ENCODE measurements around the gene SRPK2.

SRPK2 gene

GRCh38 chr7:105227391-105227790, 161.3 kb downstream of the SRPK2 start:
- no peak overlapping the region for H2BK12ac ChIP-seq (ENCODE audit: low read length)
- no peak overlapping the region for H2BK15ac ChIP-seq (ENCODE audit: low read length)
- H3K4me2 ChIP-seq (ENCODE audit: insufficient read depth, low read length, poor library complexity, severe bottlenecking): no peak overlapping the region
- H3K27ac ChIP-seq (replicated peaks; ENCODE audit: low read length): no peak overlapping the region
- H2BK120ac ChIP-seq (ENCODE audit: low read depth, low read length): no peak overlapping the region
- H4K8ac ChIP-seq (ENCODE audit: low read depth, low read length): no peak overlapping the region
- H3K36me3 ChIP-seq (replicated peaks in 1 of 2; ENCODE audit: control insufficient read depth in 2 of 2, insufficient read depth in 2 of 2, low read length in 2 of 2): peaks cover 0 to 2% of the 10 kb centered on the region in 2 donors
- H3K4ac ChIP-seq (ENCODE audit: low read length): no peak overlapping the region
- no peak overlapping the region for H2BK5ac ChIP-seq (ENCODE audit: low read length)
- H3K23ac ChIP-seq (ENCODE audit: low read depth, low read length, poor library complexity): no peak overlapping the region
- no CpG with 5 or more reads among the region's 2 CpGs for WGBS, 2 donors (ENCODE audit: extremely low coverage in 2 of 2, insufficient read length in 2 of 2, insufficient replicate concordance in 1 of 2)
- peaks cover 7% of the 10 kb centered on the region in 2 donors for H3K4me1 ChIP-seq (ENCODE audit: control insufficient read depth in 2 of 2, insufficient read depth in 1 of 2, low read depth in 1 of 2, low read length in 2 of 2)
- H3K18ac ChIP-seq (ENCODE audit: low read length): no peak overlapping the region
- H3K4me3 ChIP-seq (ENCODE audit: low read length in 2 of 2): no peak overlapping the region
- H3K9me3 ChIP-seq (replicated peaks in 1 of 2; ENCODE audit: control insufficient read depth in 2 of 2, insufficient read depth in 1 of 2, low read depth in 1 of 2, low read length in 2 of 2): peaks cover 0 to 8% of the 10 kb centered on the region in 2 donors
- H4K91ac ChIP-seq (ENCODE audit: low read depth, low read length, poor library complexity): no peak overlapping the region
- H2AK5ac ChIP-seq (ENCODE audit: low read depth, low read length): no peak overlapping the region
- no peak for DNase-seq (ENCODE audit: low spot score)
- H3K14ac ChIP-seq (ENCODE audit: low read length): no peak overlapping the region
- H3K27me3 ChIP-seq (ENCODE audit: control insufficient read depth in 3 of 3, insufficient read depth in 3 of 3, low read depth in 1 of 3, low read length in 3 of 3): no peaks in the 10 kb centered on the region
- no peak overlapping the region for H3K9ac ChIP-seq (ENCODE audit: low read depth, low read length, poor library complexity)
- H2AFZ ChIP-seq (ENCODE audit: low read length): no peak overlapping the region
- no peaks in the 10 kb centered on the region for H3K79me1 ChIP-seq (ENCODE audit: low read depth, low read length)

GRCh38 chr7:105224884-105225651, 163.7 kb downstream of the SRPK2 start:
- Histone ChIP-seq H3K27ac (replicated peaks; ENCODE audit: low read length) (no peak overlapping the region), H2AK5ac (ENCODE audit: low read depth, low read length) (no peak overlapping the region), H3K4me1 (ENCODE audit: control insufficient read depth in 2 of 2, insufficient read depth in 1 of 2, low read depth in 1 of 2, low read length in 2 of 2) (peaks cover 7% of the 10 kb centered on the region in 2 donors), H3K9me3 (replicated peaks in 1 of 2; ENCODE audit: control insufficient read depth in 2 of 2, insufficient read depth in 1 of 2, low read depth in 1 of 2, low read length in 2 of 2) (peaks cover 0 to 8% of the 10 kb centered on the region in 2 donors), H3K27me3 (ENCODE audit: control insufficient read depth in 3 of 3, insufficient read depth in 3 of 3, low read depth in 1 of 3, low read length in 3 of 3) (no peaks in the 10 kb centered on the region), H3K4ac (ENCODE audit: low read length) (no peak overlapping the region), H2BK12ac (ENCODE audit: low read length) (no peak overlapping the region), H3K4me2 (ENCODE audit: insufficient read depth, low read length, poor library complexity, severe bottlenecking) (no peak overlapping the region), H2AFZ (ENCODE audit: low read length) (no peak overlapping the region), H3K9ac (ENCODE audit: low read depth, low read length, poor library complexity) (no peak overlapping the region), H3K36me3 (replicated peaks in 1 of 2; ENCODE audit: control insufficient read depth in 2 of 2, insufficient read depth in 2 of 2, low read length in 2 of 2) (peaks cover 0 to 1% of the 10 kb centered on the region in 2 donors), H4K91ac (ENCODE audit: low read depth, low read length, poor library complexity) (no peak overlapping the region), H3K14ac (ENCODE audit: low read length) (no peak overlapping the region), H2BK15ac (ENCODE audit: low read length) (no peak overlapping the region), H2BK120ac (ENCODE audit: low read depth, low read length) (no peak overlapping the region), H3K79me1 (ENCODE audit: low read depth, low read length) (no peaks in the 10 kb centered on the region), H4K8ac (ENCODE audit: low read depth, low read length) (no peak overlapping the region), H3K23ac (ENCODE audit: low read depth, low read length, poor library complexity) (no peak overlapping the region), H3K18ac (ENCODE audit: low read length) (no peak overlapping the region), H3K4me3 (ENCODE audit: low read length in 2 of 2) (no peak overlapping the region), H2BK5ac (ENCODE audit: low read length) (no peak overlapping the region)
- WGBS, 2 donors (ENCODE audit: extremely low coverage in 2 of 2, insufficient read length in 2 of 2, insufficient replicate concordance in 1 of 2): no CpG with 5 or more reads among the region's 6 CpGs
- no peak for DNase-seq (ENCODE audit: low spot score)

GRCh38 chr7:105222953-105223352, 165.8 kb downstream of the SRPK2 start:
- Histone ChIP-seq H2BK12ac (ENCODE audit: low read length) (no peak overlapping the region), H3K27me3 (ENCODE audit: control insufficient read depth in 3 of 3, insufficient read depth in 3 of 3, low read depth in 1 of 3, low read length in 3 of 3) (no peaks in the 10 kb centered on the region), H2BK15ac (ENCODE audit: low read length) (no peak overlapping the region), H4K8ac (ENCODE audit: low read depth, low read length) (no peak overlapping the region), H3K4ac (ENCODE audit: low read length) (no peak overlapping the region), H3K4me1 (ENCODE audit: control insufficient read depth in 2 of 2, insufficient read depth in 1 of 2, low read depth in 1 of 2, low read length in 2 of 2) (peaks cover 5 to 7% of the 10 kb centered on the region in 2 donors), H3K18ac (ENCODE audit: low read length) (no peak overlapping the region), H3K27ac (replicated peaks; ENCODE audit: low read length) (no peak overlapping the region), H3K4me2 (ENCODE audit: insufficient read depth, low read length, poor library complexity, severe bottlenecking) (no peak overlapping the region), H3K23ac (ENCODE audit: low read depth, low read length, poor library complexity) (no peak overlapping the region), H2BK120ac (ENCODE audit: low read depth, low read length) (no peak overlapping the region), H2BK5ac (ENCODE audit: low read length) (no peak overlapping the region), H3K14ac (ENCODE audit: low read length) (no peak overlapping the region), H3K9me3 (replicated peaks in 1 of 2; ENCODE audit: control insufficient read depth in 2 of 2, insufficient read depth in 1 of 2, low read depth in 1 of 2, low read length in 2 of 2) (peaks cover 0 to 8% of the 10 kb centered on the region in 2 donors), H3K36me3 (replicated peaks in 1 of 2; ENCODE audit: control insufficient read depth in 2 of 2, insufficient read depth in 2 of 2, low read length in 2 of 2) (no peaks in the 10 kb centered on the region), H3K79me1 (ENCODE audit: low read depth, low read length) (no peaks in the 10 kb centered on the region), H3K4me3 (ENCODE audit: low read length in 2 of 2) (no peak overlapping the region), H4K91ac (ENCODE audit: low read depth, low read length, poor library complexity) (no peak overlapping the region), H2AK5ac (ENCODE audit: low read depth, low read length) (no peak overlapping the region), H3K9ac (ENCODE audit: low read depth, low read length, poor library complexity) (no peak overlapping the region), H2AFZ (ENCODE audit: low read length) (no peak overlapping the region)
- whole genome bisulfite sequencing, 2 donors (ENCODE audit: extremely low coverage in 2 of 2, insufficient read length in 2 of 2, insufficient replicate concordance in 1 of 2): no CpG with 5 or more reads among the region's 5 CpGs
- no peak for DNase-seq (ENCODE audit: low spot score)

- H3K18ac ChIP-seq (ENCODE audit: low read length): no peak overlapping the region
- no CpG with 5 or more reads among the region's 2 CpGs for WGBS, 2 donors (ENCODE audit: extremely low coverage in 2 of 2, insufficient read length in 2 of 2, insufficient replicate concordance in 1 of 2)
- no peak for DNase-seq (ENCODE audit: low spot score)
- no peak overlapping the region for H3K14ac ChIP-seq (ENCODE audit: low read length)
- H3K9me3 ChIP-seq (replicated peaks in 1 of 2; ENCODE audit: control insufficient read depth in 2 of 2, insufficient read depth in 1 of 2, low read depth in 1 of 2, low read length in 2 of 2): no peaks in the 10 kb centered on the region
- no peaks in the 10 kb centered on the region for H3K36me3 ChIP-seq (replicated peaks in 1 of 2; ENCODE audit: control insufficient read depth in 2 of 2, insufficient read depth in 2 of 2, low read length in 2 of 2)
- H3K4me2 ChIP-seq (ENCODE audit: insufficient read depth, low read length, poor library complexity, severe bottlenecking): no peak overlapping the region
- H3K9ac ChIP-seq (ENCODE audit: low read depth, low read length, poor library complexity): no peak overlapping the region
- no peak overlapping the region for H3K23ac ChIP-seq (ENCODE audit: low read depth, low read length, poor library complexity)
- H2BK15ac ChIP-seq (ENCODE audit: low read length): no peak overlapping the region
- H2BK5ac ChIP-seq (ENCODE audit: low read length): no peak overlapping the region
- no peak overlapping the region for H2BK120ac ChIP-seq (ENCODE audit: low read depth, low read length)
- H3K4me3 ChIP-seq (ENCODE audit: low read length in 2 of 2): no peak overlapping the region
- H3K79me1 ChIP-seq (ENCODE audit: low read depth, low read length): no peaks in the 10 kb centered on the region
- H3K27me3 ChIP-seq (ENCODE audit: control insufficient read depth in 3 of 3, insufficient read depth in 3 of 3, low read depth in 1 of 3, low read length in 3 of 3): no peaks in the 10 kb centered on the region
- no peak overlapping the region for H4K91ac ChIP-seq (ENCODE audit: low read depth, low read length, poor library complexity)
- no peak overlapping the region for H2BK12ac ChIP-seq (ENCODE audit: low read length)
- H3K27ac ChIP-seq (replicated peaks; ENCODE audit: low read length): no peak overlapping the region
- no peak overlapping the region for H2AFZ ChIP-seq (ENCODE audit: low read length)
- peaks cover 5 to 7% of the 10 kb centered on the region in 2 donors for H3K4me1 ChIP-seq (ENCODE audit: control insufficient read depth in 2 of 2, insufficient read depth in 1 of 2, low read depth in 1 of 2, low read length in 2 of 2)
- no peak overlapping the region for H2AK5ac ChIP-seq (ENCODE audit: low read depth, low read length)
- H4K8ac ChIP-seq (ENCODE audit: low read depth, low read length): no peak overlapping the region
- no peak overlapping the region for H3K4ac ChIP-seq (ENCODE audit: low read length)
Observed at GRCh38 chr7:105219771-105220160, 169.0 kb downstream of the SRPK2 start.

Data from neuronal stem cell (in vitro differentiated cells).